Measurements from ENCODE around the gene ADGRL3. TPM values are rescaled to one million over a fixed set of nuclear protein-coding genes. Genes with fewer than 3 reads are reported as not detected.
"Not testable (repeated sequence)": the region's sequence is repeated elsewhere in the genome, so short reads cannot be mapped to it uniquely, and the experiment has no call there.

Gene ADGRL3
- polyA plus RNA-seq, 1 experiment = 0.01 TPM

GRCh38 chr4:61959087-61959486, 759.0 kb downstream of the ADGRL3 start:
- H3K36me3 ChIP-seq (ENCODE audit: control insufficient read depth, insufficient read depth, low read length) = no peaks in the 10 kb centered on the region
- TF ChIP-seq, protein P1, sequence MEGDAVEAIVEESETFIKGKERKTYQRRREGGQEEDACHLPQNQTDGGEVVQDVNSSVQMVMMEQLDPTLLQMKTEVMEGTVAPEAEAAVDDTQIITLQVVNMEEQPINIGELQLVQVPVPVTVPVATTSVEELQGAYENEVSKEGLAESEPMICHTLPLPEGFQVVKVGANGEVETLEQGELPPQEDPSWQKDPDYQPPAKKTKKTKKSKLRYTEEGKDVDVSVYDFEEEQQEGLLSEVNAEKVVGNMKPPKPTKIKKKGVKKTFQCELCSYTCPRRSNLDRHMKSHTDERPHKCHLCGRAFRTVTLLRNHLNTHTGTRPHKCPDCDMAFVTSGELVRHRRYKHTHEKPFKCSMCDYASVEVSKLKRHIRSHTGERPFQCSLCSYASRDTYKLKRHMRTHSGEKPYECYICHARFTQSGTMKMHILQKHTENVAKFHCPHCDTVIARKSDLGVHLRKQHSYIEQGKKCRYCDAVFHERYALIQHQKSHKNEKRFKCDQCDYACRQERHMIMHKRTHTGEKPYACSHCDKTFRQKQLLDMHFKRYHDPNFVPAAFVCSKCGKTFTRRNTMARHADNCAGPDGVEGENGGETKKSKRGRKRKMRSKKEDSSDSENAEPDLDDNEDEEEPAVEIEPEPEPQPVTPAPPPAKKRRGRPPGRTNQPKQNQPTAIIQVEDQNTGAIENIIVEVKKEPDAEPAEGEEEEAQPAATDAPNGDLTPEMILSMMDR (IDR thresholded peaks at IDR 0.05; ENCODE audit: insufficient read depth, low read depth, low read length) = no peak
- CTCF ChIA-PET = no interaction called here

GRCh38 chr4:61984260-61984909, 784.3 kb downstream of the ADGRL3 start:
- Histone ChIP-seq H3K4me3 (ENCODE audit: low read depth, low read length) (no peak overlapping the region), H3K27me3 (ENCODE audit: control insufficient read depth, insufficient read depth, low read length) (no peaks in the 10 kb centered on the region), H3K36me3 (ENCODE audit: control insufficient read depth, insufficient read depth, low read length) (no peaks in the 10 kb centered on the region)
- CTCF ChIA-PET = no interaction called here
- TF ChIP-seq, protein P1 (IDR thresholded peaks at IDR 0.05; ENCODE audit: insufficient read depth, low read depth, low read length) = no peak
- POLR2A ChIA-PET = no interaction called here
- DNase-seq (ENCODE audit: low read depth) = no peak

More at GRCh38 chr4:61959087-61959486, 759.0 kb downstream of the ADGRL3 start:
- Histone ChIP-seq H3K27me3 (ENCODE audit: control insufficient read depth, insufficient read depth, low read length) (no peaks in the 10 kb centered on the region), H3K4me3 (ENCODE audit: low read depth, low read length) (no peak overlapping the region)
- no peak for DNase-seq (ENCODE audit: low read depth)
- POLR2A ChIA-PET = no interaction called here

- Histone ChIP-seq H3K4me3 (ENCODE audit: low read depth, low read length) (no peak overlapping the region), H3K36me3 (ENCODE audit: control insufficient read depth, insufficient read depth, low read length) (no peaks in the 10 kb centered on the region), H3K27me3 (ENCODE audit: control insufficient read depth, insufficient read depth, low read length) (no peaks in the 10 kb centered on the region)
- ChIA-PET POLR2A (no interaction called here), CTCF (no interaction called here)
- no peak for DNase-seq (ENCODE audit: low read depth)
- TF ChIP-seq, protein P1 (IDR thresholded peaks at IDR 0.05; ENCODE audit: insufficient read depth, low read depth, low read length) = no peak
Measured at GRCh38 chr4:61985426-61985825, 785.3 kb downstream of the ADGRL3 start.

GRCh38 chr4:61986929-61987328, 786.8 kb downstream of the ADGRL3 start:
- DNase-seq (ENCODE audit: low read depth); CTCF ChIA-PET; H3K36me3 ChIP-seq (ENCODE audit: control insufficient read depth, insufficient read depth, low read length); H3K4me3 ChIP-seq (ENCODE audit: low read depth, low read length); POLR2A ChIA-PET; H3K27me3 ChIP-seq (ENCODE audit: control insufficient read depth, insufficient read depth, low read length): not testable (repeated sequence)

GRCh38 chr4:61992351-61992750, 792.2 kb downstream of the ADGRL3 start:
- TF ChIP-seq, protein P1 (IDR thresholded peaks at IDR 0.05; ENCODE audit: insufficient read depth, low read depth, low read length) = no peak
- Histone ChIP-seq H3K36me3 (ENCODE audit: control insufficient read depth, insufficient read depth, low read length) (no peaks in the 10 kb centered on the region), H3K27me3 (ENCODE audit: control insufficient read depth, insufficient read depth, low read length) (no peaks in the 10 kb centered on the region), H3K4me3 (ENCODE audit: low read depth, low read length) (no peak overlapping the region)
- no peak for DNase-seq (ENCODE audit: low read depth)
- CTCF ChIA-PET = interaction anchor here (0.7 kb wide), 1 partner anchor 17 kb away, joined by 3 read pairs; no protein-coding TSS in a partner anchor
- POLR2A ChIA-PET = no interaction called here

GRCh38 chr4:61994036-61994435, 793.9 kb downstream of the ADGRL3 start:
- ChIA-PET POLR2A (no interaction called here), CTCF (no interaction called here)
- TF ChIP-seq, protein P1 (IDR thresholded peaks at IDR 0.05; ENCODE audit: insufficient read depth, low read depth, low read length) = no peak
- Histone ChIP-seq H3K27me3 (ENCODE audit: control insufficient read depth, insufficient read depth, low read length) (no peaks in the 10 kb centered on the region), H3K36me3 (ENCODE audit: control insufficient read depth, insufficient read depth, low read length) (no peaks in the 10 kb centered on the region), H3K4me3 (ENCODE audit: low read depth, low read length) (no peak overlapping the region)
- no peak for DNase-seq (ENCODE audit: low read depth)
